Middle frontal gyrus (tissue), 1 donor: ENCODE measurements around the gene LRPPRC.
A peak's percentile ranks its signal among the peaks of the same experiment; 100 is the strongest.
"Not testable (repeated sequence)": the region's sequence is repeated elsewhere in the genome, so short reads cannot be mapped to it uniquely, and the experiment has no call there.

Experiments
- DNase-seq: peaks from one replicate; pipeline ENCODE4 v3.0.0-alpha.2; 2015; ENCODE audit warnings: low spot score; ENCODE audit errors: extremely low spot score

The LRPPRC gene

DNA sequence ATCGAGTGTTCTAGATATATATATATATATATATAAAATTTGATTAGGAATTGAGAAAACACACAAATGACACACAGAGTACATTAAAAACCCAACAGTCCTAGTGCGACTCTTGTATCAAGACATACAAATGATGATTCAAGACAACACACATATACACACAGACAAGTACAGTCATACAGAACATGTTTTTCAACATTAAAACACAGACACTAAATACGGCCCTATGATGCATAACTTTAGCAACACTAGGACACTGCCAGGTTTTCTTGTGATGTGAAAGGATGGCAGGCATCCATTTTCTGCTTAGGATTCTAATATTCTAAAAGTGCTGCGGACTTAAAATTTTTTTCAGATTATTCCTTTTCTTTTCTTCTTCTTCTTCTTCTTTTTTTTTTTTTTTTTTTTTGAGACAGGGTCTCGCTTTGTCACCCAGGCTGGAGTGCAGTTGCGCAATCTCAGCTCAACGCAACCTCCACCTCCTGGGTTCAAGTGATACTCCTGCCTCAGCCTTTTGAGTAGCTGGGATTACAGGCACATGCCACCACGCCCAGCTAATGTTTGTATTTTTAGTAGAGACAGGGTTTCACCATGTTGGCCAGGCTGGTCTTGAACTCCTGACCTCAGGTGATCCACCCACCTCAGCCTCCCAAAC lies 84.5 kb downstream of the LRPPRC start:
- not testable (repeated sequence) for DNase-seq

DNA sequence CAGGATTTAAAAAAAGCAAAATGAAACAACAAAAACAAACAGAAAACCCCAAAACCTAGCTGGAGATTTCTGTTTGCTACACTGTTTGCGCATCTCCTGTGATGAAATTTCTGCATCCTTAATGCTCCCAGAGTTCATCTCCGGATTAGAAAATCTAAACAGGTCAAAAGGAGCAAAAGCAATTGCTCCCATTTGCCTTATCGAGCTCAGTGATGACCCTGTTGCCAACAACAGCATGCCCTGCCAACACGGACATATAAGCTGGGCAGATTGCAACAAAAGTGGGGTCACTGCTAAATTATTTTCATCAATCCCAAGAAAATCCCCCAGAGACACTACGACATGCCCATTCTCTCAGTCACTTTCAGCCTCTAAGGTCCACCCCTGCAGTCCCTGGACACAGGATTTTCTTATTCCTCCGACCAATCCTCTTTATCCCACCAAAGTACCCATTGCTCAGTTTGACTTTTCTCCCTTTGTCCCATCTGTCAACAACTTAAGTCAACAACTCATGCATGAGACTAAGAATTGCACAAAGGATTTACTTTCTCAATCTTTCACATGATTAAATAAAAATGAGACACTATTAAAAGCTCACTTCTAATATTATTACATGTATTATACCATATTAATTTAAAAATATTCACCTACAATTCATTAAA lies 89.2 kb downstream of the LRPPRC start:
- DNase-seq: no peak

DNA sequence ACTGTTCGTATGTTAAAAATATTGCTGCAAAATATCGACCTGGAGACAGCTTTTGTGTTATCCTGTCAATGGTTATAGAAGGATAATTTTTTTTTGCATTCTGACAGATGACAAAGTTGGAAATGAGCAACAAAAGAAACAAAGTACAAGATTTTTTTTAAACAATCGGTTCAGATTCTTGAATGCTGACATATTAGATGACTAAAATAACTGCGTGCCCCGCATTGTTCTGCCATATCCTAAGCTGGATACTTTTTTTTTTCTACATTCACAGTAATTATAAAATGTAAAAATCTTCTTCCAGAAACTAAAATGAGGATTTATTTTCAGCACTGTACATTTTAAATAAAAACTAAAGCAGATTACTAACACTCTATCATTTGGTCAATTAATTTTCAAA lies 89.9 kb downstream of the LRPPRC start:
- DNase-seq: no peak

DNA sequence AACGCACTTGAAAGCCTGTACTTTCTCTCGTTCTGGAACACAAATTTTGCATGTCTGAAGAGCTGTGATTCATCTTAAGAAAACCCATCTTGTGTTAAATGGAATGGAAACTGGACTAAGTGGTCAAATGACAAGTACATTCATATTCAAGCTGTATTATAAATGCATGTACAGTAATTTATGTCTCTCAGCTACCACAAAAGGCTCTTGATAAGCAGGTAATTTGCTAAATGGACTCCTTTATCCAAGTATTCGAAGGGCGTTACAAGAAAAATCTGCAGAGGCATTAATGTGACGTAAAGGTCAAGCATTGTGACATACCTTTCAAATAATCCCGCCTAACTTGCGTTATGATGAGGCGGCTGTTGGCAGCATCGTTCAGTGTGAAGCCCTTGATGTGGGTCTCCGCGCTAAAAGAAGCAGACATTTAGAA lies 90.4 kb downstream of the LRPPRC start:
- no peak for DNase-seq

DNA sequence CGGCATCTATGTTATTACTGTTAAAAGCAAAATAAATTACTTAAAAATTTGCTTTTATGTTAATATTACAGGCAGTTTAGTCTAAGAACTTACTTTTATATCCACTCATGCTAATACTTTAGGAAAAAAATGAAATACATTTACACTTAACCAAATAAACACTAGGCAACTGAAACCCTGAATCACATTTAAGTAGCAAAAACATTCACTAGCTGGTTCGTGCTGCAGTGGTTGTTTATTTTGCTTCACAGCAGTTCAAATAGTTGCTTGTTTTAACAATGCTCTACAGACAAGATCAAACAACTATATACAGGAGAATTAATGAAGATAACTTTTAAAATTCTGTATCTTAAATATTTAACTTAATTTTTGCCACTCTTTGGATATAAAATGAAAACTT lies 96.2 kb downstream of the LRPPRC start:
- no peak for DNase-seq

DNA sequence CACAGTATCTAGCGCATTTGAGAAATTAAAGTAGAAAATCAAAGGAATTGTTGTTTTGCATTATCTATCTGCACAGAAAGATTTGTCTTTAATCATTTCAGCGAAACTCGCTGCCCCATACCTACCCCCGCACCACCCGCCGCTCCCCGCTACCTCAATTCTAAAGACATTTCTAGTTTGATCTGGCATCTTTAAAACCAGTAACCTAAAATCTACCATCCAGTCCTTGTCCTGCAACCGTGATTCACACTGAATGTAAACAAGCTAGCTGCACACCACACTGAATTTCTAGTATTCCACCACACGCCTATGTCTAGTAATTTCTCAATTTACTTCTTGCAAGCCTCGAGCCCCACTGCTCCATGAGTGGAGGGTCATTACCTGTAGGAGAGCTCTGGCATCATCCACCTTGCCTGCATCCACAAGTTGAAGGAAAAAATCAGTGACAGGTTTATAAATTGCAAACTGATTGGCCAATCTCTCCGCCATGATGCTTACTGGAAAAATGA lies 96.9 kb downstream of the LRPPRC start:
- DNase-seq: no peak

DNA sequence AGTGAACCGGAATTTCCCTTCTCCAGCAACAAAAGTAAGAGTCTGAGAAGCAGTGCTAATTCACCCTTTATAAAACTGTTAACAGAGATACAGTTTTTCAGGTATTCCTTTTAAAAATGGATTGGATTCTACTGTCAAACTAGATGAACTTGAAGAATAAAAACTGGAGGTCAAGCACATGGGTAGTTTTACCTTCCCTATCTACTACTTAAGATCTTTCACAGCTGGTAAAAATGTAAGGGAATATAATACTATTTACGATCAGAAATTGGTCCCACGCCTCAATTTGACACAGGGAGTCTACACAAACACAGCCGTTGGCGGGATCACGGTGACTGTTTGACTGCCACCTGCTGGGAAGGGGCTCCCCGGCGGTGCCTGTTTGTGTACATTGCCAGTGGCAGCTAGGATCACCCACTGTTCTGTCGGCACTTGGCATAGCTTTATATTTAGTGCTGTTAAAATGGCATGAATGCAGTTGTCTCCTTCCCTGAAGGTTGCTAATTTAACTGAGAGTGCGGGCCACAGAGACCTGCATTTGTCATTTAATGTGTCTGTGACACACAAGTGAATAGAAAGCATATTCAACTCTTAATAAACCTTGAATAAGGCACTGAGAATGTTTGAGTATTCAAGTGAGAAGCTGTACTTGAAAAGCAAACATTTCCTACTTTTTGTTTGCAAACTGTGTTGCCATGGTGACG lies 97.5 kb downstream of the LRPPRC start:
- no peak for DNase-seq

DNA sequence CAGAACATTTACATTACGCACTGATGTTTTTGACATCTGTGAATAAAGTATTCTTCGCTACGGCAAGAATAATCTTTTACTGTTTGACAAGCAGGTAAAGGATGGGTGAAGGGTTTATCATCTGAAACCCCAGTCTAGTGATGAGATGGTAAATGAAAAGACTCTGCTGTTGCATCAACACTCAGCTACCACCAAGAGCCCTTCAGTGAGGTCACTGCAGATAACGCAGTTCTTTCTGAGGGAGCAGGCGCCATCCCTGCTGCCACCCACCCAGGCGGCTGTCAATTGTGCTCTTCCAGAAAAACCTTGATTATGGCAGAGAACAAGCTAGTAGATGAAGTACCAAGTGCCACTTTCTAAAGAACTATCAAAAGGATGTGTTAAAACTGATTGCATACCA lies 98.3 kb downstream of the LRPPRC start:
- no peak for DNase-seq

DNA sequence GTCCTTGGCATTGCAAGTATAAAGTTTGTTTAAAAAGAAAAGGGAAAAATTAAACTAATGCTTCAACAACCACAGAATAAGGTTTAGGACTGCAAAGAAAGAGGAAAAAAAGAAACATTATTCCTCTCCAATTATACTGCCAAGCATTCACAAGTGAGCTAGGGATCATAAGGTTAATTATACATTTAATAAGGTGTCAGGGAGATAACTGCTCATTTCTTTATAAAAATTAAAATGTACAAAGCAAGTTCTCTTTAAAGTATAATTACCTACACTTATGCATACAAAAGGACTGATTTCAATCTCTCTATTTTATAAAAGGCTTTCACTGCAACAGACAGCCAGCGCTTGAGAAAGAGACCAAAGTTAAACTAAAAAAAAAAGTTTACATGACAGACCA lies 98.9 kb downstream of the LRPPRC start:
- DNase-seq: no peak

DNA sequence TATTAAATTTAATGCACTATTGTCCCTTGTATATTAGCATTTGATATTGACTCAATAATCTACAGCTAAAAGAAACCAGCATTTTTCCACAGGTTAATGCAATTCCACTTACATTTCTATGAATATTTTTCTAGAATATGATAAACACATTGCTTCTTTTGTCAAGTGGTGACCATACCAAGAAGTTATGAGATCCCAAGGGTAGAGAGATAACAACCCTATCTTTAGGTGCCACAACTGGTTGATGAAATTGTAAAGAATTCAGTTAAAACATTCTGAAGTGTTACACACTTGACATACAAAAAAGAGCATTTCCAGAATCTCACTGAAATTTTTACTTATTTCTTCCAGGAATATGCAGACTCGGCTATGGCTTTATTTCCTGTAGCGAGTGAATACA lies 101.0 kb downstream of the LRPPRC start:
- no peak for DNase-seq

DNA sequence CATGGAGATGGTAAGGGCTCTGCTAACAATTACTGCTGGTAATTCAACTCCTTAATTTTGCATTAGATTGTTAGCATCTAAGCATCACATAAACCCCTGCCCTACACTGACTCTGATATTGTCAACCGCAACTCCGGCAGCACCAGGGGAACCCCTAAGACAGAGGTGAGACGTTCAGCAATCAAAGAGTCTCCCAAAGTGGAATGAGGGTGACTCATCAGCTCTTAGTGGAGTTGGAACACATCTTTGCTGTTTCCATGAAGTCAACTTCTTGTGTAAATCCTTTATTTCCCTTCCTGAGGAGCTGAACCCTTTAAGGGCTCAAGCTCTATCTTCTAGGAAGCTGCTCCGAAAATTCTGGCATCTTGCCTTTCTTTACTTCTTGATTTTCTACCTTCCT lies 104.9 kb downstream of the LRPPRC start:
- no peak for DNase-seq

DNA sequence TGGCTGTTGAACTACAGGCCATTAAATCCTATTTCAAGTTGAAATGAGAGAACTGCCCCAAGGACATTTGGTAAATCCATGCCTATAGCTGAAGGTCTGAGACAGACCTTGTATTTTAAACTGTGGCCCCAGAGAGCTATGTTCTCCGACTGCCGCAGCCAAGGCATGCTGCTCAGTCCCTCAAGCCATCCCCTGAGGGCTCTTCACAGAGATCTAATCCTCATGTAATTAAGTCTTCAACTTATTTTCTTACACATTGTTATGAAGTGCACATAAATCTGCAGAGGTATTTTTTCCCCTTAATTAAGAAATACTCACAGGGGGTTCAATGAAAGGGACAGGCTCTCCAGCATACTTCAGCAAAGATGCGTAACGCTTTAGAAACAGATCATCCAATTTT lies 106.4 kb downstream of the LRPPRC start:
- DNase-seq: no peak

DNA sequence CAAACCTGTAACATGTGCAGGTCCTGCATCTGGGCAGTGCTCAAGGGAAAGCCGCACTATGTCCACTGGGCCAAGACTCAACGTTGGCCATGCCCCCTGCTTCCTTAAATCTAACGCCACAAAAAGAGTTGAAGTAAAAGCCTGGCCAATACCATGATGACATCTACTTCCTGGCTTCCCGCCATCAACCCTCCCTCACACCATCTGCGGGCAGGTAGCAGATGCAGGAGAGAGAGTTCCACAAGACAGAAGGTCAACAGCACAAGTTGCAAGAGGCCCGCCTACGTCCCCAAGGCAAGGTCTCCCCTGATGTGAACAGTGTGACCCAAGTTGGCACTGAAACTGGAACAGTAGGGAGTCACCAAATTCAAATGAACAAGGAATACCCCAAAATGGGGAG lies 108.6 kb downstream of the LRPPRC start:
- DNase-seq: no peak

DNA sequence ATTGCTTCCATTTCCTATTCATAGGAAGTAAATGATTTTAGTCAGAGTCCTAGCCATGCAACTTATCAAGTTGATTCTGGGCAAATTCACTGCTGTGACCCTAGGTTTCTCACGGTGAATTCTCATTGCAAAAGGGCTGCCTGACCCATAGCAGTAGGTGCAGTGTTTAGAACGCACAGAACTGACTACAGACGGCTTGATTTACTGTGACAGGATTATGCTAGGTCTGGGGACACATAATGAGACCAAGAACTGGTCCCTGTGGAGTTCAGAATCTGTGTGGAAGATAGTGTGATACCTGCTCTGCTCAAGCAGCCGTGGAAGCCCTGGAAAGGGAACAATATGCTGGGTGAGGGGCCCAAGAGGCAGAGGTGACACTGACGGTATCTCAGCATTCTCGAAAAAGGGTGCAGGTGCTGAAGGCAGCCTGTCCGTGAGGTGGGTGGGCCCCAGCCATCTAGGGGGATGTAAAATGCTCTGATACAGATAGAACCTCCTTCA lies 110.6 kb downstream of the LRPPRC start:
- no peak for DNase-seq

DNA sequence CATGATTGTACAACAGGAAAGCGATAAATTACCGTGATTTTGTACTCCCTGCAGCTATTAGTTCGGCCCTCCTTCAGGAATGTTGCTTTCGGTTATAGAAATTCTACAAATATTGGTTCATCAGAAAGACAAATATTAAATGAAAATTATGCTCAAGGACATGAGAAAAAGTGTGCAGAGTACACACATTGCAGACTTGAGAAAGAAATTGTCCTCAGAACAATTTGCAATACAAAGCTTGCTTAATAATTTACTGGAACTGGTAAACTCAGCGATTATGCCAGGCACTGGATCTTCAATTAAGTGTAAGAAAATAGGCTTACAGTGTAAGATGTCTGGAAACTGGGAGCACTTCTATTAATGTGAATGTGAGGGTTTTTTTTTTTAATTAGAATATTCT lies 111.1 kb downstream of the LRPPRC start:
- DNase-seq: no peak

DNA sequence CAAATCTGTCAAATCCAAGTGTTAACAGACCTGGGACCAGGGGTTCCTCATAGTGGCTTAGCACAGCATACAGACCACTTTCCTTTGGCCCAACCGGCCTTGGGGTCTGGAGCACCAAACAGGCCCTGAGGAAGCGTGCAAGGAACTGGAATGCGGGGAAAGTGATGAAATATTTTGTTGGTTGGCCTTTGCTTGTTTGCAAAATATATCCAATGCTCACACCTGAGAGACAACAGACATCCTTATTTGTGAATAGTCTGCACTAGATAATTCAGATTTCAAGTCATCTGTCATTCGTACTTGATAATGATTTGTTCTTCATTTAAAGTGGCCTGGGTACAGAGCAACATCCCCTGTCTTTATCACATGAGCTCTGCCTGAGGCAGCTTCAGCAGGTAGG lies 113.5 kb downstream of the LRPPRC start:
- no peak for DNase-seq

DNA sequence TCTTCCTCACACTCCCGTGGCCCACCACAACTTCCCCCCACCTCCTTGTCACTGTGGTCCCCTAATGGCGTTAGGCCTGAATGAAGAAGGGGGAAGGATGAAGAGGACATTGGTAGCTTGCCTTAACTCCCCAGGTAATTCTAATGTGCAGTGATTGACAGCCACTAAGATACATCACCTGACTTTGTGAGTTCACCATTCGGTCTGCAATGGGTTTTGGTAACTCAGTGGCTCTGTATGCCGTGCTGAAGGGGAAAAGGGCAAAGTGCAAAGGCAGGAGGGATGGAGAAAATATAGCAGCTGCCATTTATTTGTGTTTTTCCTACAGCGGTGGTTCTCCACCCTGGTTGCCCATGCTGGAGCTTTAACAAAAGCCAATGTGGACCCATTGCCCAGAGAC lies 114.8 kb downstream of the LRPPRC start:
- no peak for DNase-seq

DNA sequence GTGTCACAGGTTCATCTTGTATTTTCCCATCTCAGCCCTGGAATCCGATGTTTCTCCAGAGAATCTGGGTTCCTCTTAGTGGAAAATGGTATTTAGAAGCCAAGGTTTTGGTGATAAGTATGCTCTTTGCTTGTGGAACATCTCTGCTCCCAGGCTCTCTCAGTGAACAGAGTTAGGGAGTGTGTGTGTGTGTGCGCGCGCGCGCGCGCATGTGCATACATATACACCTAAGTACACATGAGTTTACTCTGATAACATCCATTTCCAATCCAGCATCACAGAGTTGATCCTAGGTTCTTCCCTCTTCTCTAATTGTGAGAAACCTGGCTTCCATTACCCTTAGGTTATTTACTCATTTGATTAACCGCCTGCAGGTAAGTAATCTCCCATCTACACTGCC lies 115.3 kb downstream of the LRPPRC start:
- DNase-seq: no peak

DNA sequence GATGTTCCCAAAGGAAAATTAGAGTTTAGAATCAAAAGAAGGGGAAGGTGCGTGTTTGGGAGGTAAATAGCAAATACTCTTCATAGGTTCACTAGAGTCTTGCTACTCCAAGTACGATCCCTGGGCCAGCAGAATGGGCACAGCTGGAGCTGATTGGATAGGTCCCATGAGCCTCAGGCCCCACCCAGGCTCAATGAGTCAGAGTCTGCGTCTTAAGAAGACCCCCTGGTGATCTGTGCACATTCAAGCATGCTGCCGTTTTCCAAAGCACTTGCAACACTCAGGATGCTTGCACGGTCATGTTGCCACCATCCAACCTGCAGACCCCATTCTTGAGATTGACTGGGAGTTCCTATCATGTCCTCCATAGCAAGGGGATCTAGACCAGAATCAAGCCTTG lies 116.5 kb downstream of the LRPPRC start:
- DNase-seq: no peak

DNA sequence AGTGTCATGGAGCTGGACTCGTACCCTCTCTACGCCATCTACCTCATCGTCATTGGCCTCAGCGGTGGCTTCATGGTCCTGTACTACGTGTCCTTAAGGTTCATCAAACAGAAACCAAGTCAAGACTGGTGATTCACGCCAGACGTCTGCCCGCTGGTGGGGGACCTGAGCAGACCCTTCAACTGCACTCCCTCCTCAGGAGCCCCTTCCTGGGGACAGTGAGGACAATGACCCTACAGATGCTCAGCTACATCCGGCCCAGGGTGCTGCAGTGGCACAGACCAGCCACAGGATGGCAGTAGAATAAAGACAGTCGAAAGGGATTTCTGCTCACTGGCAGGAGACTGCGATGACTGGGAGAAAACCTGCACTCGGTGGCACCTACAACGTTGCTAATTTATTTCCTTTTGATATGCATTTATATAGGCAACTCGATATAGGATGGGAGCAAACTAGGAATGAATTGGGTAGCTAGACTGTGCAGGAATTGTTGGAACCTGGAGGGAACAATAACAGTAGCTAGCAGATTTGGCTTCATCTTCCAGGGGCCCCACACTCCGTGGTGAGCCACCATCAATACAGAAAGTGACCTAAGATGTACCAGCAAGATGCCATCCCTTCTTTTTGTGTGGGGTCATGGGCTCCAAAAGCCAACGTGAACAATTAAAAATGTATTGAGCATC lies 117.9 kb downstream of the LRPPRC start:
- peak; percentile 56 for DNase-seq

DNA sequence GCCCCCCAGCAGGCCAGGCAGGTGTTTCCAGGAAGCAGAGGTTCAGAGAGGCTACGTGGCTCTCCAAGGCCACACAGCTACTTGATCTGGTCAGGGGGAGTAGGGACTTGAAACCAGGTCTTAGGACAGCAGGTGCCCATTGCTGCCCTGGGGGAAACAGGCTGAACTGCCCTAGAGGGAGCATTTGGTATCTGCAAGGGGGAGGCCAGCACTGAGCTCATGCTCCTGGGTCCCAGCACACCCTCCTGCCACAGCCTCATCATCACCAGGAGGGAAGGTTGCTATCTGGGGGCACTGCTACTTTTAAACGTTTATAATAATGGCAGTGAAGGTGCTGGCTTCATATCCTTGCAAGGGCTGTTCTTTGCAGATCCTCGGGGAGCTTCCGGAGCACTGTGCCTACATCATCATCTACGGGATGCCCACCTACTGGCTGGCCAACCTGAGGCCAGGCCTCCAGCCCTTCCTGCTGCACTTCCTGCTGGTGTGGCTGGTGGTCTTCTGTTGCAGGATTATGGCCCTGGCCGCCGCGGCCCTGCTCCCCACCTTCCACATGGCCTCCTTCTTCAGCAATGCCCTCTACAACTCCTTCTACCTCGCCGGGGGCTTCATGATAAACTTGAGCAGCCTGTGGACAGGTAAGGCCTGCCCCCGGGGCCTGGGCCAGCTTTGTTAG lies 120.9 kb downstream of the LRPPRC start:
- no peak for DNase-seq
